ENCODE measurements around the gene DEPDC1. TPM values are rescaled to one million over a fixed set of nuclear protein-coding genes. Genes with fewer than 3 reads are reported as not detected.

Gene DEPDC1
- total RNA-seq, 1 experiment from 2014 or later, result 20.3 TPM

- POLR2A ChIA-PET, result interaction anchor here (0.6 kb wide), 1 partner anchor 1914 kb away, joined by 3 read pairs; the partner anchor contains the start of gene CTH
- H3K27ac Mint-ChIP-seq (ENCODE audit: unreplicated experiment), result peak overlapping the region; percentile 78
- no peaks in the 10 kb centered on the region for H3K36me3 Mint-ChIP-seq (ENCODE audit: insufficient read depth, unreplicated experiment)
Observed at GRCh38 chr1:68497358-68497698, 446 bp upstream of the DEPDC1 start.

GRCh38 chr1:68495968-68496679 lies 758 bp downstream of the DEPDC1 start:
- H3K27me3 ChIP-seq (replicated peaks; ENCODE audit: control insufficient read depth, insufficient read depth, low read length), result no peaks in the 10 kb centered on the region
- Mint-ChIP-seq H3K36me3 (ENCODE audit: insufficient read depth, unreplicated experiment) (no peaks in the 10 kb centered on the region), H3K4me3 (ENCODE audit: unreplicated experiment) (peak overlapping the region; percentile 79), H3K27ac (ENCODE audit: unreplicated experiment) (peak overlapping the region; percentile 78), H3K9me3 (ENCODE audit: unreplicated experiment) (no peaks in the 10 kb centered on the region), H3K27me3 (ENCODE audit: insufficient read depth, unreplicated experiment) (no peaks in the 10 kb centered on the region), H3K4me1 (ENCODE audit: low read depth, unreplicated experiment) (peaks cover 6% of the 10 kb centered on the region)
- ChIA-PET CTCF (no interaction called here), POLR2A (no interaction called here)
- no TSS peak for BruUV-seq (replicated peaks)
- DNase-seq, result peak in 1 of 2 experiments; percentile 0
- TF ChIP-seq CTCF (IDR thresholded peaks at IDR 0.05; ENCODE audit: insufficient read depth in 1 of 2, low read depth in 1 of 2, low read length in 1 of 2, severe bottlenecking in 1 of 2, unreplicated experiment in 1 of 2), result no peak
- H3K9me3 ChIP-seq, result no peaks in the 10 kb centered on the region
- intact Hi-C loops (cut with micrococcal nuclease; ENCODE audit: unreplicated experiment), result no loop called here
- peaks cover 5% of the 10 kb centered on the region; the same call in 1 of the 2 replicates for H3K4me1 ChIP-seq
- H3K36me3 ChIP-seq (ENCODE audit: control insufficient read depth, insufficient read depth, low read length), result no peaks in the 10 kb centered on the region
- peak overlapping the region; percentile 83 for H3K4me3 ChIP-seq (ENCODE audit: low read depth, low read length)

More at GRCh38 chr1:68497358-68497698, 446 bp upstream of the DEPDC1 start:
- no peak for TF ChIP-seq CTCF (IDR thresholded peaks at IDR 0.05; ENCODE audit: insufficient read depth in 1 of 2, low read depth in 1 of 2, low read length in 1 of 2, severe bottlenecking in 1 of 2, unreplicated experiment in 1 of 2)
- Mint-ChIP-seq H3K4me1 (ENCODE audit: low read depth, unreplicated experiment) (peaks cover 6% of the 10 kb centered on the region), H3K9me3 (ENCODE audit: unreplicated experiment) (no peaks in the 10 kb centered on the region), H3K4me3 (ENCODE audit: unreplicated experiment) (peak overlapping the region; percentile 79), H3K27me3 (ENCODE audit: insufficient read depth, unreplicated experiment) (no peaks in the 10 kb centered on the region)
- peak overlapping the region; percentile 83 for H3K4me3 ChIP-seq (ENCODE audit: low read depth, low read length)
- H3K36me3 ChIP-seq (ENCODE audit: control insufficient read depth, insufficient read depth, low read length), result no peaks in the 10 kb centered on the region
- no peak for DNase-seq
- peaks cover 5% of the 10 kb centered on the region; the same call in 1 of the 2 replicates for H3K4me1 ChIP-seq
- no peaks in the 10 kb centered on the region for H3K27me3 ChIP-seq (replicated peaks; ENCODE audit: control insufficient read depth, insufficient read depth, low read length)
- no peaks in the 10 kb centered on the region for H3K9me3 ChIP-seq
- intact Hi-C loops (cut with micrococcal nuclease; ENCODE audit: unreplicated experiment), result loop anchor here (1.0 kb wide), 1 partner anchor 207 kb away; no protein-coding TSS in a partner anchor
- CTCF ChIA-PET, result interaction anchor here (0.8 kb wide), 1 partner anchor 31 kb away, joined by 3 read pairs; no protein-coding TSS in a partner anchor
- no TSS peak for BruUV-seq (replicated peaks)

GRCh38 chr1:68495532-68495931 lies 1.4 kb downstream of the DEPDC1 start:
- POLR2A ChIA-PET, result no interaction called here

More at GRCh38 chr1:68495532-68495931, 1.4 kb downstream of the DEPDC1 start:
- Mint-ChIP-seq H3K27ac (ENCODE audit: unreplicated experiment) (peak overlapping the region; percentile 78), H3K36me3 (ENCODE audit: insufficient read depth, unreplicated experiment) (peaks cover under 1% of the 10 kb centered on the region), H3K4me1 (ENCODE audit: low read depth, unreplicated experiment) (peaks cover 6% of the 10 kb centered on the region), H3K9me3 (ENCODE audit: unreplicated experiment) (no peaks in the 10 kb centered on the region), H3K4me3 (ENCODE audit: unreplicated experiment) (peak overlapping the region; percentile 79), H3K27me3 (ENCODE audit: insufficient read depth, unreplicated experiment) (no peaks in the 10 kb centered on the region)
- no peaks in the 10 kb centered on the region for H3K9me3 ChIP-seq
- TF ChIP-seq CTCF (IDR thresholded peaks at IDR 0.05; ENCODE audit: insufficient read depth in 1 of 2, low read depth in 1 of 2, low read length in 1 of 2, severe bottlenecking in 1 of 2, unreplicated experiment in 1 of 2), result no peak
- peak overlapping the region; percentile 83 for H3K4me3 ChIP-seq (ENCODE audit: low read depth, low read length)
- CTCF ChIA-PET, result no interaction called here
- H3K36me3 ChIP-seq (ENCODE audit: control insufficient read depth, insufficient read depth, low read length), result no peaks in the 10 kb centered on the region
- peaks cover 5% of the 10 kb centered on the region; the same call in 1 of the 2 replicates for H3K4me1 ChIP-seq
- intact Hi-C loops (cut with micrococcal nuclease; ENCODE audit: unreplicated experiment), result no loop called here
- H3K27me3 ChIP-seq (replicated peaks; ENCODE audit: control insufficient read depth, insufficient read depth, low read length), result no peaks in the 10 kb centered on the region
- no TSS peak for BruUV-seq (replicated peaks)
- DNase-seq, result peak in 1 of 2 experiments; percentile 12
